Right ventricle myocardium inferior (tissue), 1 donor: ENCODE results near the gene ZNF730. TPM values are rescaled to one million over a fixed set of nuclear protein-coding genes. Genes with fewer than 3 reads are reported as not detected.
"Not testable (repeated sequence)": the region's sequence is repeated elsewhere in the genome, so short reads cannot be mapped to it uniquely, and the experiment has no call there.

Experiments used
- ATAC-seq: fragments of 200-7000 bp; cut with Tn5 transposase; one replicate; pipeline ENCODE4 v1.9.1; 2020; ENCODE audit warnings: mild to moderate bottlenecking, moderate library complexity
- DNase-seq: peaks from one replicate; pipeline ENCODE4 v3.0.0; 2021; ENCODE audit errors: missing footprints
- intact Hi-C: fragments of 100-400 bp; cut with DNase I; formaldehyde crosslinking; loops from one replicate; pipeline ENCODE4 v1.11.0; 2022
- long read RNA-seq: library from polyadenylated mRNA; unstranded; transcript quantifications from one replicate; pipeline ENCODE4 v2.0.0, GENCODE V29; 2021
- total RNA-seq: library from RNA; stranded (reverse); fragmentation: NEBNext Ultra II Directional; extraction: Animal tissue kit (Norgen Biotek cat#: 25700); gene quantifications from one replicate; pipeline ENCODE4 v1.2.1, GENCODE V29; 2021
- donor health status: DM: no; HTN: yes; CAD: no; lungs with severe emphysema.

The ZNF730 gene
- total RNA-seq, result 0.11 TPM
- long read RNA-seq, result 0 reads

DNA sequence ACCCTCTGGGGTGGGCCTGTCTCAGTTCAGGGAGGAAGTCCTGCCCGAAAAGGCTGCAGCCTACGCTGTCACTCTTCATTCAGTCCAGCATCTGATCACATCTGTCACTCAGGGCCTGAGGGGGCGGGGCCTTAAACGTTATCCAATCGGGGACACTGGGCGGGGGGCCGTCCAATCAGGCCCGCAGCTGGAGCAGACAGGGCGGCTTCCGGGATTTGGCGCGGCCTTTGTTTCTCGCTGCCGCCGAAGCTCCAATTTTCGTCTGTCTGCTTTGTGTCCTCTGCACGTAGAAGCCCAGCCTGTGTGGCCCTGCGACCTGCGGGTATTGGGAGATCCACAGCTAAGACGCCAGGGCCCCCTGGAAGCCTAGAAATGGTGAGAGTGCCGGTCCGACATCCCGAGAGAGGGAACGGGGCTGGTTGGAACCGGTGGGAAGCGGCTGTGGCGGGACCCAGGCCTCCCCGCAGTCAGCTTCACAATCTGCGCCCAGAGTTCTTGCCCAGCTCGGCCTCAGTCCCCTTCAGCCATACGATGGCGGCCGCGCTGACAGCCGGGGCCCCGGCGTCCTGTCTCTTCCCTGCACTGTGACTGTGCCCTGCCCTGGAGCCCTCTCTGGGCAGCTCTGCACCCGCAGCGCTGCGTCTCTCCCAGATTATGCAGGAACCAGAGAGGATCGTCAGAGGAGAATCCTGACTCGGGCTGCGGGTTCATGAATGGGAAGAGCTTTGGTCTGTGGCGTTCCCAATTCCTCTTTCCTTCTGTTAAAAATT, at the start of gene ZNF730:
Gene ZNF730 (plus strand): TSS at position 224 of the 770 bp plus-strand sequence. CDS start 149 bp downstream, at position 373.
- intact Hi-C loops, result no loop called here
- DNase-seq (no peak), ATAC-seq (peak; percentile 81)

DNA sequence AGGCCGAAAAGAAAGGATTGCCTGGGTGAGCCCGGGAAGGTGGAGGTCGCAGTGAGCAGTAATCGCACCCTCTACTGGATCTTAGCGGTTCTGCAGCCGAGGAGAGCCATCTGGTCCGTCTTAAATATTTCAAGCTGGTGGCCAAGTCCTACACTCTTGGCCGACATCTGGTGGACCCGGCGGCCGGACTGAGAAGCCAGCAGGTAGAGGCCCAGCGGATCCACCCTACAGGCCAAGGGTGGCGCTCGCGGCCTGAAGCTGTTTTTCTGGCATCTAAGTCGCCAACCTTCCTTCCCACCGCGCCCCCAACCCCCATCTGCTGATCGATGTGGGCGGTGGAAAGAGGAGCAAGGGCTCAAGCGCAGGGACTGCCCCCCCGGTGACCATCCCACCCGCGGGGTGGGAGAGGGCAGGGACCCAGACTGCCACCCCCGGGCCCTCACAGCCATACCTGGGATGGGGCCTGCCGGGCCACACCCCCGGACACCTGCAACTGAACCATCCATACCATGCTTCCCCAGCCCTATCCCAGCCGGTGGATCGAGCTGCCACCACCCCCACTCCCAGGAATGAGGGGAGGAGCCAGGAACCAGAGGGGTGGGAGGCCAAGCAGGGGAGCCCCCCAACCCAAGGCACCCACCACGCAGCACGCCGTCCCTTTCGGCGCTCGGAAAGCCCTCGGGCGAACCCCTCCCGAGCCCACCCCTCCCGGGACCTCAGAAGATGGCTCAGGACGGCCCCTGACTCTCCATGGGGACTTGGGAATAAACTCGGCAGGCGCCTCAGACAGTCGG, 46.3 kb upstream of the ZNF730 start:
- intact Hi-C loops, result no loop called here
- peak; percentile 73 for ATAC-seq

DNA sequence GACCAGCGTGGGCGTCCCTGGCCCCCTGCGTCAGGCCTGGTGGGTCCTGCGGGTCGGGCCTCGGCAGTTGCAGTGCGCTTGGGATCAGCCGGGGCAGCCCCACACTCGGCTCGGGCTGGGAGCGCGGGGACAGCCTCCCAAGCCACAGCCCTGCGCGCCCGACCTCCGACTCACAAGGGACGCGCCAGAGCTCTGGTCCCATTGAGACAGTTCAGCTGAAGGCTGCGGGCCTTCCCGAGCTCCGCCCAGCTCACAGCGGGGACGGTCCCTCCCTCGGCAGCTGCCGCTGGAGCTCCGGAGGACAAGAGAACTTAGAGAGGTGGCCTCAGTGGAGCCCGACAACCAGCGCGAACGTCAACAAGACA, 45.7 kb upstream of the ZNF730 start:
- intact Hi-C loops, result no loop called here
- no peak for DNase-seq
- ATAC-seq, result peak; percentile 67

More for the DNA sequence above, 46.3 kb upstream of the ZNF730 start:
- DNase-seq, result no peak

DNA sequence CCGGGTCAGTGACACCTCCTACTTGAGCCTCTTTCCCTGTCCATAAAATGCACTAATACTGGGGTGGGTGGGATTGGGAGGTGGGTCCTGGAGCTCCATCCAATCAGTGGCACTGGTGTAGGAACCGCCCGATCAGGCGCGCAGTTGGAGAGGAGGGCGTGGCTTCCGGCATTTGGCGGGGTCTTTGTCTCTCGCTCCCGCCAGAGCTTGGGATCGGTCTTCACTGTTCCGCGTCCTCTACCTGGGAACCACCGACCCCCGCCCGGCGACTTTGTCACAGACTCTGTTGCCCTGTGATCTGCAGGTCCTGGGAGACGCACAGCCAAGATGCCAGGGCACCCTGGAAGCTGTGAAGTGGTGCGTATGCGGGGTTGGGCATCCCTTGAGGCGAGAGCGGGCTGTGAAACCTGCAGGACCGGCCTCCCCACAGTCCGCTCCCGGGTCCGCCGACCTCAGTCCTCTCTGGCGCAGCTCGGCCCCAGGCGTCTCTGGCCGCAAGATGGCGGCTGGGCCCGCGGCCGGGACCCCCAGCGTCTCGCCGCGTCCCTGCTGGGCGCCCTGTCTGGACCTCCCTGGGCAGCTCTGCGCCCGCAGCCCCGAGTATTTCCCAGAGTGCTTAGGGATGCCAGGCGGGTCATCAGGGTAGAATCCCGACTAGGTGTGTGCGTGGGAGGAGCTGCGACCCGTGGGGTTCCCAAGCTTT, 41.6 kb upstream of the ZNF730 start:
- DNase-seq (no peak), ATAC-seq (peak; percentile 85)
- intact Hi-C loops, result no loop called here

DNA sequence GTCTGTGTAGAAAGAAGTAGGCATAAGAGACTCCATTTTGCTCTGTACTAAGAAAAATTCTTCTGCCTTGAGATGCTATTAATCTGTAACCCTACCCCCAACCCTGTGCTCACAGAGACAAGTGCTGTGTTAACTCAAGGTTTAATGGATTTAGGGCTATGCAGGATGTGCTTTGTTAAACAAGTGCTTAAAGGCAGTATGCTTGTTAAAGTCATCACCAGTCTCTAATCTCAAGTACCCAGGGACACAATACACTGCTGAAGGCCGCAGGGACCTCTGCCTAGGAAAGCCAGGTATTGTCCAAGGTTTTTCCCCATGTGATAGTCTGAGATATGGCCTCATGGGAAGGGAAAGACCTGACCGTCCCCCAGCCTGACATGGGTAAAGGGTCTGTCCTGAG, 39.0 kb upstream of the ZNF730 start:
- ATAC-seq, intact Hi-C loops: not testable (repeated sequence)

DNA sequence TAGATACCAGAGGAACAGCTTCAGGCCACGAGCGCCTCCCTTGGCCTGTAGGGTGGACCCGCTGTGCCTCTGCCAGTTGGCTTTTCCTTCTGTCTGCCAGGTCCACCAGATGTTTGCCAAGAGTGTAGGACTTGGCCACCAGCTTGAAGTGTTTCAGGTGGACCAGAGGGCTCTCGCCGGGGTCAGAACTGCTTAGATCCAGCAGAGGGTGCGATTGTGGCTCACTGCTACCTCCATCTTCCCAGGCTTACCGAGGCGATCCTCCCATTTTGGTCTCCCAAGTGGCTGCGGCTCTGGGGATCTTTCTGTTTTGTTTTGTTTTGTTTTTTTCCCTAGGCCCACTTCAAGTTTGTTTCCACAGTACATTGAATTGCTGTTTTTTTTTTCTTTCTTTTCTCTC, 23.0 kb upstream of the ZNF730 start:
- ATAC-seq (no peak), DNase-seq (no peak)
- intact Hi-C loops, result no loop called here

More for the DNA sequence above, 39.0 kb upstream of the ZNF730 start:
- not testable (repeated sequence) for DNase-seq

DNA sequence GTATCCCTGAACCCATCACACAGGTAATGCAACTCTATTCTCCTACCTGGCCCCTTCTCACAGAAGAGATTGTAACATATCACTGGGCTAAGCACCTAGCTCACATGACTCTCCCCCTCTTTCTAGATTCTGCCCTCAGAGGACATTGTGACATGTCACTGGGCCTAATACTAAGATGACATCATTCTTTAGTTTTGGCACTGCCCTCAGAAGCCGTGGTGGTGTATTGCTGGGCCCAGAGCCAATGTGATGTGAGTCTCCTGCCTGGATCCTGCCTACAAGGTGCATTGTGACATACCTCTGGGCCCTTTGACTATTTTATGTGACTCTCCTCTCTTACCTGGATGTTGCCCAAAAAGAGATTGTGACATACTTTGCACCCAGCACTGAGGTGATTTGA, 21.4 kb upstream of the ZNF730 start:
- no peak for ATAC-seq
- DNase-seq, result no peak
- intact Hi-C loops, result no loop called here

DNA sequence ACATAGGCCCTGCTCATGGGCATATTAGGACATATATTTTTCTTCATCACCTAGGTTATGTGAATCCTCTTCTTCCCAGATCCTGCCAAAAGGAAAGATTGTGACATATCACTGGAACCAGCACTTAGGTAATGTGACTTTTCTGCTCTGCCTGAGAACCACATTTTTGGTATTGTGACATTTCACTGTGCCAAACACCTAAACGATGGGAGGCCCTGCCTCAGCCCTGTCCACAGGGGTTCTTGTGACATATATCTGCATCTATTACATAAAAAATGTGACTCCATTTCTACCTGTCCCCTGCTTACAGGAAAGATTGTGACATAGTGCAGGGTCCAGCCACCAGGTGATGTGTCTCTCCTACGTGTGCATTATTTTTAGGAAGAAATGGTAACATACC, 18.5 kb upstream of the ZNF730 start:
- intact Hi-C loops, result no loop called here
- ATAC-seq (no peak), DNase-seq (no peak)

DNA sequence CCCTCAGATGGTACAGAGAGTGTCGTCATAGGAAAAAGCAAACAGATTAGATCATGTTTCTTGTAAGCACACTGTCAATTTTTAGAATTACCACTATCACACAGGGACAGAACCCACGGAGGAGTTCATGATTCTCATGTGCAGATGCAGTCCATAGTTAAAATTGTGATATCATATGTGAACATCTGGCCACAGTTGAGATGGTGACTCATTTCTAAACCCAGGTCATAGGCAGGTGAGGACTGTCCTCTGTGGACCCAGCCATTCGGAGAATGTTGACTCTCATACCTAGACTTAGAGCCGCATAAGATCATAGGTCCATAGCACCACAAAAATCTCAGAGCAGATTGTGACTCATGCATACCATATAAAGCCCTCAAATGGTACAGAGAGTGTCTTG, 17.8 kb upstream of the ZNF730 start:
- DNase-seq, result no peak
- intact Hi-C loops, result no loop called here
- ATAC-seq, result no peak

DNA sequence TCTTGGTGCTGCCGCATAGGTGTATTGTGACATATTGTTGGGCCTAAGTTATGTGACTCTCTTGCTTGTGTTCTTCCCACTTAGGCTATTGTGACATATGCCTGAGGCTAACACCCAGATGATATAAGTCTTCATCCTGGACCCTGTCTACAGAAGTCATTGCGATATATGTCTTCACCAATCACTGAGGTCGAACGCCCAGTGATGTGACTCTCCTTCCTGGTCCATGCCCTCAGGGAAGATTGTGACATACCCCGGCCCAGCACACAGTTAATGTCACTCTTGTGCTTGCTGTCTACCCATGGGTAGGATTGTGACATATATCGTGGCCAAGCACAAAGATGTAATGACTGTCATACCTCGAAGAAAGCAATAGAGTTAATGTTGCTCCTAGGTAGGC, 16.9 kb upstream of the ZNF730 start:
- intact Hi-C loops, result no loop called here
- DNase-seq, result no peak

DNA sequence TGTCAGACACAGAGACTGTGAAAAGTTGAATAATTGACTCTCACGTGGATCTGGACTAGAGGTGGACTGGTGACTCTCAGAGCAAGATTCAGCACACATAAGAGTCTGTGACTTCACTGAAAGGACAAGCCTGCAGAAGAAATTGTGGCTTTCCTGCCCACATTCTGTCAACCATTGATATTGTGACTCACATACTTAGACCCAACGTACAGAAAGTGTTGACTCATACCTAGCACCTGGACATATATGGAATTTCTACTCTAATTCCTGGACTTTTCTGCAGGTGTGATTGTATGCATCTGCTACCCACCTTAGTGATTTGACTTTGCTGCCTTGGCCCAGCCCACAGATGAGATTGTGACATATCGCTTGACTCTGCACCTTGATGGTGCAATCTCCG, 15.6 kb upstream of the ZNF730 start:
- ATAC-seq, result no peak
- DNase-seq, result no peak
- intact Hi-C loops, result no loop called here

More for the DNA sequence above, 16.9 kb upstream of the ZNF730 start:
- no peak for ATAC-seq

DNA sequence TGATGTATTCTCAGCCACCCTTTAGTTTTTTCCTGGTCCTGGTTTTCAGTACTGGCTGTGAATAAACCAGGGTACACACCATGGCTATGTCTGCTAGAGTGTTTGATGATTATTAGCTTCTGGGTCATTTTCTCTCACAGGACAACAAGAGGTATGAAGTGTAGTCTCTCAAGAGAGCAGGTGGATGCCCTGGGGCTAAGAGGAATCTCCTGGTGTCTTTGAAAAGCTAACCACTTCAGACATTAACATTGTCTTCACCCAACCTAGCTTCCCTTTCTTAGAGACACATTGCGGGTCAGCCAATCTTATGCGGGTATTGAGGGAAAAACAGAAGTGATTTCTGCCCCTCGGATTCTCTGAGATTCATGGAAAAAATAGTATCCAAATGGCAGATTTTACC, 1.6 kb downstream of the ZNF730 start:
- ATAC-seq (no peak), DNase-seq (no peak)
- intact Hi-C loops, result no loop called here

DNA sequence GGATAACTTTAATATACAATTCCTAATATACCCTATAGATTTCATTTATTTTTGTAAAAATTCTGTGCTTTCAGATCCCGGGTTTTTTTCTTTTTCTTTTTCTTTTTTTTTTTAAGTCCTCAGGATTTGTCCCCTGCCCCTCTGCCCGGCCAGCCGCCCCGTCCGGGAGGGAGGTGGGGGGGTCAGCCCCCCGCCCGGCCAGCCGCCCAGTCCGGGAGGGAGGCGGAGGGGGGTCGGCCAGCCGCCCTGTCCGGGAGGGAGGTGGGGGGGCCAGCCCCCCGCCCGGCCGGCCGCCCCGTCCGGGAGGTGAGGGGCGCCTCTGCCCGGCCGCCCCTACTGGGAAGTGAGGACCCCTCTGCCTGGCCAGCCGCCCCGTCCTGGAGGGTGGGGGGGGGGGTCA, 17.4 kb downstream of the ZNF730 start:
- ATAC-seq, intact Hi-C loops, DNase-seq: not testable (repeated sequence)

DNA sequence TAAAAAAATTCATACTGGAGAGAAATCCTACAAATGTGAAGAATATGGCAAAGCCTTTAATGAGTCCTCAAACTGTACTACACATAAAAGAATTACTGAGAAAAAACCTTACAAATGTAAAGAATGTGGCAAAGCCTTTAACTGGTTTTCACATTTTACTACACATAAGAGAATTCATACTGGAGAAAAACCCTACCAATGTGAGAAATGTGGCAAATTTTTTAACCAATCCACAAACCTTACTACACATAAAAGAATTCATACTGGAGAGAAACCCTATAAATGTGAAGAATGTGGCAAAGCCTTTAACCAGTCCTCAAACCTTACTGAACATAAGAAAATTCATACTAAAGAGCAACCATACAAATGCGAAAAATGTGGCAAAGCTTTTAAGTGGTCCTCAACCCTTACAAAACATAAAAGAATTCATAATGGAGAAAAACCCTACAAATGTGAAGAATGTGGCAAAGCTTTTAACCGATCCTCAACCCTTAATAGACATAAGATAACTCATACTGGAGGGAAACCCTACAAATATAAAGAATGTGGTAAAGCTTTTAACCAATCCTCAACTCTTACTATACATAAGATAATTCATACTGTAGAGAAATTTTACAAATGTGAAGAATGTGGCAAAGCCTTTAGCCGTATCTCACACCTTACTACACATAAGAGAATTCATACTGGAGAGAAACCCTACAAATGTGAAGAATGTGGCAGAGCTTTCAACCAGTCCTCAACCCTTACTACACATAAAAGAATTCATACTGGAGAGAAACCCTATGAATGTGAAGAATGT, 29.0 kb downstream of the ZNF730 start:
- DNase-seq, result no peak
- intact Hi-C loops, result no loop called here
- ATAC-seq, result no peak

DNA sequence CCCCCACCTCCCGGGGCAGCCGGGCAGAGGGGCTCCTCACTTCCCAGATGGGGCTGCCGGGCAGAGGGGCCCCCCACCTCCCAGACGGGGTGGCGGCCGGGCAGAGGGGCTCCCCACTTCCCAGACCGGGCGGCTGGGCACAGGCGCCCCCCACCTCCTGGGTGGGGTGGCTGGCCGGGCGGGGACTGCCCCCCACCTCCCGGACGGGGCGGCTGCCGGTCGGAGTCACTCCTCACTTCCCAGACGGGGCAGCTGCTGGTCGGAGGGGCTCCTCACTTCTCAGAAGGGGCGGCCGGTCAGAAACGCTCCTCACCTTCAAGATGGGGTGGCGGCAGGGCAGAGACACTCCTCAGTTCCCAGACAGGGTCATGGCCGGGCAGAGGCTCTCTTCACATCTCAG, 43.9 kb downstream of the ZNF730 start:
- intact Hi-C loops, result no loop called here
- no peak for ATAC-seq

DNA sequence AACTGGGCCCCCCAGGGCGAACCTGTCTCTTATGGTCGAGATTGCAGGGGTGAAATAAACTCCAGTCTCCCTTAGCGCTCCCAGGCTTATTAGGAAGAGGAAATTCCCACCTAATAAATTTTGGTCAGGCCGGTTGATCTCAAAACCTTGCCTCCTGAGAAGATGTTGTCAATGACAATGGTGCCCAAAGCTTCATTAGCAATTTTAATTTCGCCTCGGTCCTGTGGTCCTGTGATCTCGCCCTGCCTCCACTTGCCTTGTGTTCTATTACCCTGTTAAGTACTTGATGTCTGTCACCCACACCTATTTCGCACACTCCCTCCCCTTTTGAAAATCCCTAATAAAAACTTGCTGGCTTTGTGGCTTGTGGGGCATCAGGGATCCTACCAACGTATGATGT, 51.5 kb downstream of the ZNF730 start:
- ATAC-seq, intact Hi-C loops, DNase-seq: not testable (repeated sequence)

More for the DNA sequence above, 43.9 kb downstream of the ZNF730 start:
- no peak for DNase-seq

DNA sequence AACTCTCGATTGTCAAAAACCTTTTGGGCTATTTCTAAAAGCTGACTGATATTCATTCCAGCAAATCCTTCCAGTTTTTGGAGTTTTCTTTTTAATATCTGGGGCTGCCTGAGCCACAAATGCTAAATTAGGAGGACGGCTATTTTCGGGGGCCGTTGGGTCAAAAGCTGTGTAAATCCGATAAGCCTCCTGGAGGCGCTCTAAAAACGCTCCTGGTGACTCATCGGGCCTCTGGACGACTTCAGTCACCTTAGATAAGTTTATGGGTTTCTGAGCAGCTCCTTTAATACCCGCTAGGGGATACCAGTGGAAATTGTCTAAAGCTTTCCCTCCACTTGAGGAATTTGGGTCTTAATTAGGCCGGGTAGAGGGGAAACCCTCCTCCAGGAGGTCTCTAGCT, 66.4 kb downstream of the ZNF730 start:
- no peak for ATAC-seq

DNA sequence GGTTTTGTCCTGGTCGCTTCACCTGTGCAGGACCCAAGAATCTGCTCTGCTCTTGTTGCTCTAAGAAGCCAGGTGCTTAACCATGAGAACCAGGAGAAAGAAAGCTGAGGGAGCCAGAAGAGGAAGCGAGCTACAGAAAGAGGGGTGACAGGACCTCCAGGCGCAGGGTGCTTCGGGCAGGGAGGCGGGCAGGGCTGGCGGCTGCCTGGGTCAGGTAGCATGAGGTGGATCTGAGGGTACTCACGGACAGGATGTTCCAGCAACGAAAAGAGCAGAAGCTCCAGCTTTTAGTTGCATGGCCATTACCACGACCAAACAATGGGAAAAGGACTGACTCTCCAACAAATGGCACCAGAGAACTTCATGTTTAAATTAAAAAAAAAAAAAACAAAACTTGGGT, 73.5 kb downstream of the ZNF730 start:
- ATAC-seq (no peak), DNase-seq (no peak)
- intact Hi-C loops, result no loop called here

More for the DNA sequence above, 66.4 kb downstream of the ZNF730 start:
- no peak for DNase-seq
- intact Hi-C loops, result no loop called here
